GF-D8 (cell line): ENCODE data around the gene SLC6A1.

Source experiments
- DNase-seq: peaks from one replicate; lab custom pipeline; 2025; lab: John Stamatoyannopoulos, UW

Gene SLC6A1

GRCh38 chr3:10970306-10970960, 22.1 kb upstream of the SLC6A1 start:
- DNase-seq, result no peak

GRCh38 chr3:10972072-10972782, 20.3 kb upstream of the SLC6A1 start:
- DNase-seq, result no peak

DNA sequence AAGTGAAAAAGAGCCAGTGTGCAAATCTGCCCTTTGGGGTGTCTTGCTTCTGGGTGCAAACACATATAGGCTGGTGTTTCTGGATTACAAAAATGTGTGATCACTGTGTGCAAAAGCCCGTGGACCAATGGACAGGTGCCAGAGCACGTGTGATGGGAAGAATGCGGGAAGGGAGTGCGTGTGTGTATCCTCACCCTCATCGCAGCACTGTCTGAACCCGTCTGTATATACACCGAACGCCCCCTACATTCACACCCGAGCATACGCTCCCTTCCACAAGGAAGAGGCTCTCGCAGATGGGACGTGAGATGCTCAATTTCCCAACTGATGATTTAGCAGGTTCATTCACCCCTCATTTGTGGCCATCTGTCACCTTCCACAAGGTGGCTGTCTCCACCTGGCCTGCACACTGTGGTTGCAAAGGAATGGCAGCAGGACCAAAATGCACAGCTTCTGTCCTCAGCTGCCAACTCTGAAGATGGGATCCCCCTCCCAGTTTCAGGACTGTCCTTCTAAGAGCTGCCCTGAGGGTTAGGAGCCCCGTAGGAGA, 19.4 kb upstream of the SLC6A1 start:
- DNase-seq, result no peak

- DNase-seq, result no peak
These were observed 18.4 kb upstream of the SLC6A1 start for GRCh38 chr3:10974131-10974530.

GRCh38 chr3:10974746-10975375, 17.7 kb upstream of the SLC6A1 start:
- no peak for DNase-seq

- DNase-seq, result no peak
These were observed 16.8 kb upstream of the SLC6A1 start for GRCh38 chr3:10975695-10976234.

GRCh38 chr3:10976770-10977169, 15.8 kb upstream of the SLC6A1 start:
- no peak for DNase-seq

- no peak for DNase-seq
These were observed 14.5 kb upstream of the SLC6A1 start for GRCh38 chr3:10977892-10978510.

- DNase-seq, result no peak
These were observed 13.6 kb upstream of the SLC6A1 start for GRCh38 chr3:10978956-10979355.

GRCh38 chr3:10980312-10980711, 12.2 kb upstream of the SLC6A1 start:
- no peak for DNase-seq

DNA sequence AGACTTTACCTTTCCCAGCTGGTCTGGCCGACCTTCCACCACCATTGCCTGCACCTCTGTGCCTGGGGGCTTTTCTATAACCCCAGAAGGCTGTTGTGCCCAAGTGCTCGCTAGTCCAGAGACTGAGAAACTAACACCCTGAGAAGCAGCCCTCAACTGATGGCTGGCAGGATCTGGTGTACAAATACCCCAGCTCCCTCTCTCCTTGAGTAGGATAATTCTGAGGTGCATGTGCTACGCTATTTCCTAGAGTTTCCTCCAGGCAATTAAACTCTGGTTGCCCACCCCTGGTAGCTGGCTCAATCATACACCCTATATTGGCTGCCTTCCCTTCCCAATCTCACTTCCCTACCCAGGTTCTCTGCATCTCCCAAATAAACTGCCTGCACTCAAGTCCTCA, 11.5 kb upstream of the SLC6A1 start:
- DNase-seq, result no peak

- DNase-seq, result no peak
These were observed 10.6 kb upstream of the SLC6A1 start for GRCh38 chr3:10981961-10982360.

GRCh38 chr3:10982782-10983181, 9.8 kb upstream of the SLC6A1 start:
- DNase-seq, result no peak

DNA sequence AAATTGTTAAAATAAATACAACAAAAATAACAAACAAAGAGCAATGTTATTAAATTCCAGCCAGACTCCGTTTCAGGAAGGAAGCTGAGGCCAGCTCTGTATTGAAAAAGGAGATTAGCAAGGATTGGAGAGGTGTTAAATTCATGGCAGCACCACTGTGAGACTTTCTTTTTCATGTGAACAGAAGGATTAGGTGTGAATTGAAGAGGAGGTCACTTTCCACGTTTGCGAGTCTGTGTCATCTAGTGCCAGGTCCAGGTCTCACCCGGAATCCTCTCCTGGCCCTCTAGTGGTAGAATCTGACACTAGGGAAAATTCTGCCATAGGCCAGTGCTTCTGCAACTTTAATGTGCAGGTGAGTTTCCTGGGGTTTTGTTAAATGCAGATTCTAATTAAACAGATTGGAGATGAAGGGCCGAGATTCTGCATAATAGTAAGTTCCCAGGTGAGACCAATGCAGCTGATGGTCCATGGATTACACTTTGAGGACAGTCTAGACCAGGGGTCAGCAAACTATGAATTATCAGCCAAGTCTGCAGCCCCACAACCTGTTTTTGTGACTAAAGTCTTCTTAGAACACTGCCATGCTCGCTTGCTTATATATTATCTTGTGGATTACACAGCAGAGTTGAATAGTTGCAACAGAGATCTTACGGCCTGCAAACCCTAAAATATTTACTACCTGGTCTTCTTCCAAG, 9.2 kb upstream of the SLC6A1 start:
- DNase-seq, result no peak

DNA sequence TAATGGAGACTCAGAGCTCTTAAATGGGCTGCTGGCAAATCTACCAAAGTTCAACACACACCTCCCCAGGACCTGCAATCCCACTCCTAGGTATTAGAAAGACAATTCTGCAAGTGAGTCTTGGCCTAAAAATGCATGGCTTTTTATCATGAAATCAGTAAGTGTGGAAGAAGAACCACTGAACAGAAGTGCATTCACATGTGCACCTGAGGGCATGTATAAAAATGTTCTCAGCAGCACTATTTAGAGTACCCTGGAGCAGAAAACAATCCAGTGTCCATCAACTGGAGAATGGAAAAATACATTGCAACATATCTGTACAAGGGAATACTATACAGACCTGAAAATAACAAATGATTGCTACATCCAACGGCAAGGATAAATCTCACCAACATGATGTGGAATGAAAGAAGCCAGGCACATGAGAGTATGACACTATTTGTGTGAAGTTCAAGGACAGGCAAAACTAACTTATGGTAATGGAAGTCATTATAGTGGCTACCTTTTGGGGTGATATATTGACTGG, 8.1 kb upstream of the SLC6A1 start:
- no peak for DNase-seq

DNA sequence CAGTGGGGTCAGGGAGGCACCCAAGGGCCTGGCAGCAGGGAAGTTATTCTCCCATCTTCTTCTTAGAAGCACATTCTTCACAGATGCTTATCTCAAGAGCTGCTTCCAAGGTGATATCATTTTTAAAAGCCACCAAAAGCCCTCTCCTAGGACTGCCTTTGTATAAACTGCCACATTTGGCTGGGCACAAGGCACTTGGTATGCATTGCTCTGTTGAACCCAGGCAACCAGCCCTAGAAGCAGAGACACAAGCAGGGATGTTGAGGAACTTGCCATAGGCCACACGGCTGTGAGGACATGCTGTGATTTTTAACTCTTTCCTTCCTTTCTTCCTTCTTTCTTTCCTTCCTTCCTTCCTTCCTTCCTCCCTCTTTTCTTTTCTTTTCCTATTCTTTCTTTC, 7.4 kb upstream of the SLC6A1 start:
- no peak for DNase-seq

DNA sequence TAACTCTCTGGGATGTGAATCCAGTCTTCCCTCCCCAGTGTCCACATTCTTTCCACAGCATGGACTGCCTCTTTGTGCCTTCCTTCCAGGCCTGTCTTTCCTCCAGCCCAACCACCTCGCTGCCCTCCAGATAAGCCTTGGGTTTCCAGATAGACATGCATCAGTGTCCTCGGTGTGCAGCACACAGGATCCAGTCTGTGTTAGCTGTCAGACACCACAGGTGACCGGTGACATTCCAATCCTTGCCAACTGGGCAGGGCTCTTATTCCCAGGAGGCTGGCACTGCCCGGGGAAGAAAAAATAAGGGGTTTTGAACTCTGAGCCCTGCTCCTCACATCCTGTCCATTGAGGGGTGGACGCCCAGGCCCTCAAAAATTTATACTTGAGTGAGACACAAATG, 6.0 kb upstream of the SLC6A1 start:
- DNase-seq, result no peak

DNA sequence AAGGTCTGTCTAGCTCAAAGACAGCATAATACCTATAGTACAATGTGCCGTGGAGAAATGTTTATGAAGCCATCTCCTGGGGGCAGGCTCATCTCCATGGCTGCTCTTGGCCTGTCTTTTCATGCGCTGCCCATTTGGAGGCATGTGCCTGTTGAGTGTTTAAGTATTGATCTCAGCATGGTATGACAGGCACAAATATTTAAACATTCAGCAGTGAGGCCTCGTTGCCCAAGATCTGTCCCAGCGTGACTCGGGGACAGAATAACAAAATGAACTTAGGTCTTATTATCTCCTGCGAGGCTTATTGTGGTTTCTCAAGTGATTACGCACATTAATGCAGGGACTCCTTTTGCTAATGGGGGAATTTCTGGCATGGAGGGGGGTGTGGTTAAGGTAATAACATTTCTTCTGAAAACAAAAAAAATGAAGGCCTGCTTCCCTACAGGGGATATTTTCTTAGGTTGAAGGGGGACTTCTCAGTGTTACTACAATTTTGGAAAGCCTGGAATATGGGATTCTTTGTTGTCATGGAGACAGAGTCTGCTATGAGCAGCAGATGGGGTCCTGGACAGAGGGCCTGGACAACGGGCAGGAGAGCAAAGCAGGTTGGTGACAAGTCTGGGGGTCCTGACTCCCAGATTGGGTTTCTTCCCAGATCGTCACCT, 4.4 kb upstream of the SLC6A1 start:
- no peak for DNase-seq

- no peak for DNase-seq
These were observed 3.5 kb upstream of the SLC6A1 start for GRCh38 chr3:10988991-10989484.

GRCh38 chr3:10992943-10993728, 588 bp downstream of the SLC6A1 start:
- no peak for DNase-seq
